Measurements from ENCODE around the gene EXOC3L1. TPM values are rescaled to one million over a fixed set of nuclear protein-coding genes. Genes with fewer than 3 reads are reported as not detected.

The EXOC3L1 gene
- total RNA-seq, 1 experiment from 2014 or later: 4.0 TPM

DNA sequence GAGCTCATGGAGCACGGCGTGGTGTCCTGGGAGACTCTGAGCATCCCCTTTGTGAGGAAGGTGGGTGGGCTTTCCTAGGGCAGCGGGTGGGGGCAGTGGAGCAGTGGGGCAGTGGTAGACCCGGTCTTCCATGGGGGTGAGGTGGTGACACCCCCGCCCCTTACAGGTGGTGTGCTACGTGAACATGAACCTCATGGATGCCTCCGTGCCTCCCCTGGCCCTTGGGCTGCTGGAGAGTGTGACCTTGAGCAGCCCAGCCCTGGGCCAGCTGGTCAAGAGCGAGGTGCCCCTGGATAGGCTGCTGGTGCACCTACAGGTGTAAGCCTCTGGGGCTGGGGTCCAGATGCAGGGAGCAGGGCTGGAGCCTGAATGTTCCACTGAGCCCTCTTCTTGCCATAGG lies 10.6 kb upstream of the EXOC3L1 start:
- peaks cover 9% of the 10 kb centered on the region for H3K4me1 Mint-ChIP-seq
- CTCF ChIA-PET: interaction anchor here (0.6 to 3.9 kb wide), 16 partner anchors 10 to 291 kb away, joined by 3 to 65 read pairs (median 9); partner anchors contain the start of genes B3GNT9, CES3, EXOC3L1 and FHOD1
- no peak for TF ChIP-seq FOXJ3 (CRISPR knock-in tag; IDR thresholded peaks at IDR 0.05; ENCODE audit: borderline replicate concordance)
- TF ChIP-seq, protein P1, sequence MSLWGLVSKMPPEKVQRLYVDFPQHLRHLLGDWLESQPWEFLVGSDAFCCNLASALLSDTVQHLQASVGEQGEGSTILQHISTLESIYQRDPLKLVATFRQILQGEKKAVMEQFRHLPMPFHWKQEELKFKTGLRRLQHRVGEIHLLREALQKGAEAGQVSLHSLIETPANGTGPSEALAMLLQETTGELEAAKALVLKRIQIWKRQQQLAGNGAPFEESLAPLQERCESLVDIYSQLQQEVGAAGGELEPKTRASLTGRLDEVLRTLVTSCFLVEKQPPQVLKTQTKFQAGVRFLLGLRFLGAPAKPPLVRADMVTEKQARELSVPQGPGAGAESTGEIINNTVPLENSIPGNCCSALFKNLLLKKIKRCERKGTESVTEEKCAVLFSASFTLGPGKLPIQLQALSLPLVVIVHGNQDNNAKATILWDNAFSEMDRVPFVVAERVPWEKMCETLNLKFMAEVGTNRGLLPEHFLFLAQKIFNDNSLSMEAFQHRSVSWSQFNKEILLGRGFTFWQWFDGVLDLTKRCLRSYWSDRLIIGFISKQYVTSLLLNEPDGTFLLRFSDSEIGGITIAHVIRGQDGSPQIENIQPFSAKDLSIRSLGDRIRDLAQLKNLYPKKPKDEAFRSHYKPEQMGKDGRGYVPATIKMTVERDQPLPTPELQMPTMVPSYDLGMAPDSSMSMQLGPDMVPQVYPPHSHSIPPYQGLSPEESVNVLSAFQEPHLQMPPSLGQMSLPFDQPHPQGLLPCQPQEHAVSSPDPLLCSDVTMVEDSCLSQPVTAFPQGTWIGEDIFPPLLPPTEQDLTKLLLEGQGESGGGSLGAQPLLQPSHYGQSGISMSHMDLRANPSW (CRISPR knock-in tag; conservative IDR thresholded peaks at IDR 0.05; ENCODE audit: low read depth): no peak
- TF ChIP-seq, protein P2, sequence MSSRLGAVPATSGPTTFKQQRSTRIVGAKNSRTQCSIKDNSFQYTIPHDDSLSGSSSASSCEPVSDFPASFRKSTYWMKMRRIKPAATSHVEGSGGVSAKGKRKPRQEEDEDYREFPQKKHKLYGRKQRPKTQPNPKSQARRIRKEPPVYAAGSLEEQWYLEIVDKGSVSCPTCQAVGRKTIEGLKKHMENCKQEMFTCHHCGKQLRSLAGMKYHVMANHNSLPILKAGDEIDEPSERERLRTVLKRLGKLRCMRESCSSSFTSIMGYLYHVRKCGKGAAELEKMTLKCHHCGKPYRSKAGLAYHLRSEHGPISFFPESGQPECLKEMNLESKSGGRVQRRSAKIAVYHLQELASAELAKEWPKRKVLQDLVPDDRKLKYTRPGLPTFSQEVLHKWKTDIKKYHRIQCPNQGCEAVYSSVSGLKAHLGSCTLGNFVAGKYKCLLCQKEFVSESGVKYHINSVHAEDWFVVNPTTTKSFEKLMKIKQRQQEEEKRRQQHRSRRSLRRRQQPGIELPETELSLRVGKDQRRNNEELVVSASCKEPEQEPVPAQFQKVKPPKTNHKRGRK (CRISPR knock-in tag; IDR thresholded peaks at IDR 0.05; ENCODE audit: borderline replicate concordance): no peak
- H3K4me3 Mint-ChIP-seq: peak overlapping the region; percentile 83
- no peak overlapping the region for H3K27ac Mint-ChIP-seq
- no peaks in the 10 kb centered on the region for H3K27me3 Mint-ChIP-seq (ENCODE audit: low read depth)
- no peaks in the 10 kb centered on the region for H3K9me3 Mint-ChIP-seq
- H3K36me3 Mint-ChIP-seq: peaks cover 19% of the 10 kb centered on the region
- ATAC-seq (no peak), DNase-seq (ENCODE audit: low spot score) (no peak)
- POLR2A ChIA-PET: interaction anchor here (0.7 kb wide), 2 partner anchors 26 to 47 kb away, joined by 3 to 4 read pairs; partner anchors contain the start of genes FHOD1 and TMEM208

DNA sequence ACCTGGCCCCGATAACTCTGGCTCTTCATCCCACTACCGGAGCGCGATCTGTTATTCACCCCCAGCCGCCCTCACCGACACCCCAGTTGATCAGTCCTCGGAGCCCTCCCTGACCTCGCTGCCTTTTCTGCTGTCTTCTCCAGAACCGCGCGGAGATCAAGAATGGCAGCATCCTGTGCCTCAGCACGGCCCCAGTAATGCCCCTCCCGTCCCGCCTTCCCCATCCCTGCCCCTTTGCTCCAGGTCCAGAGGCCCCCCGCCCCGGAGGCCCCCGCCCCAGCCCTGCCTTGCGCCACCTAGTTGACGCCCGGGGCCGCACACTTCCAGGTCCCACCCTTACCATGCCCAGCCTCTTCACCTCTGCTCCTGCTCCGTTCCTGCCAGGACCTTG lies 9.9 kb upstream of the EXOC3L1 start:
- Mint-ChIP-seq H3K27ac (peak overlapping the region; percentile 84), H3K9me3 (no peaks in the 10 kb centered on the region), H3K4me1 (peaks cover 9% of the 10 kb centered on the region), H3K4me3 (peak overlapping the region; percentile 83), H3K27me3 (ENCODE audit: low read depth) (no peaks in the 10 kb centered on the region), H3K36me3 (peaks cover 26% of the 10 kb centered on the region)
- ChIA-PET POLR2A (interaction anchor here (0.7 to 1.0 kb wide), 3 partner anchors 27 to 48 kb away, joined by 3 to 5 read pairs (median 4); partner anchors contain the start of genes FHOD1 and TMEM208), CTCF (interaction anchor here (0.6 to 3.9 kb wide), 22 partner anchors 10 to 290 kb away, joined by 3 to 65 read pairs (median 14); partner anchors contain the start of genes B3GNT9, CES3, EXOC3L1 and FHOD1)
- peak; percentile 63 for ATAC-seq
- TF ChIP-seq, protein P3, sequence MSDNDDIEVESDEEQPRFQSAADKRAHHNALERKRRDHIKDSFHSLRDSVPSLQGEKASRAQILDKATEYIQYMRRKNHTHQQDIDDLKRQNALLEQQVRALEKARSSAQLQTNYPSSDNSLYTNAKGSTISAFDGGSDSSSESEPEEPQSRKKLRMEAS (CRISPR knock-in tag; IDR thresholded peaks at IDR 0.05): no peak
- TF ChIP-seq, protein P4, sequence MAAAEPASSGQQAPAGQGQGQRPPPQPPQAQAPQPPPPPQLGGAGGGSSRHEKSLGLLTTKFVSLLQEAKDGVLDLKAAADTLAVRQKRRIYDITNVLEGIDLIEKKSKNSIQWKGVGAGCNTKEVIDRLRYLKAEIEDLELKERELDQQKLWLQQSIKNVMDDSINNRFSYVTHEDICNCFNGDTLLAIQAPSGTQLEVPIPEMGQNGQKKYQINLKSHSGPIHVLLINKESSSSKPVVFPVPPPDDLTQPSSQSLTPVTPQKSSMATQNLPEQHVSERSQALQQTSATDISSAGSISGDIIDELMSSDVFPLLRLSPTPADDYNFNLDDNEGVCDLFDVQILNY (CRISPR knock-in tag; IDR thresholded peaks at IDR 0.05): no peak
- TF ChIP-seq, protein P5, sequence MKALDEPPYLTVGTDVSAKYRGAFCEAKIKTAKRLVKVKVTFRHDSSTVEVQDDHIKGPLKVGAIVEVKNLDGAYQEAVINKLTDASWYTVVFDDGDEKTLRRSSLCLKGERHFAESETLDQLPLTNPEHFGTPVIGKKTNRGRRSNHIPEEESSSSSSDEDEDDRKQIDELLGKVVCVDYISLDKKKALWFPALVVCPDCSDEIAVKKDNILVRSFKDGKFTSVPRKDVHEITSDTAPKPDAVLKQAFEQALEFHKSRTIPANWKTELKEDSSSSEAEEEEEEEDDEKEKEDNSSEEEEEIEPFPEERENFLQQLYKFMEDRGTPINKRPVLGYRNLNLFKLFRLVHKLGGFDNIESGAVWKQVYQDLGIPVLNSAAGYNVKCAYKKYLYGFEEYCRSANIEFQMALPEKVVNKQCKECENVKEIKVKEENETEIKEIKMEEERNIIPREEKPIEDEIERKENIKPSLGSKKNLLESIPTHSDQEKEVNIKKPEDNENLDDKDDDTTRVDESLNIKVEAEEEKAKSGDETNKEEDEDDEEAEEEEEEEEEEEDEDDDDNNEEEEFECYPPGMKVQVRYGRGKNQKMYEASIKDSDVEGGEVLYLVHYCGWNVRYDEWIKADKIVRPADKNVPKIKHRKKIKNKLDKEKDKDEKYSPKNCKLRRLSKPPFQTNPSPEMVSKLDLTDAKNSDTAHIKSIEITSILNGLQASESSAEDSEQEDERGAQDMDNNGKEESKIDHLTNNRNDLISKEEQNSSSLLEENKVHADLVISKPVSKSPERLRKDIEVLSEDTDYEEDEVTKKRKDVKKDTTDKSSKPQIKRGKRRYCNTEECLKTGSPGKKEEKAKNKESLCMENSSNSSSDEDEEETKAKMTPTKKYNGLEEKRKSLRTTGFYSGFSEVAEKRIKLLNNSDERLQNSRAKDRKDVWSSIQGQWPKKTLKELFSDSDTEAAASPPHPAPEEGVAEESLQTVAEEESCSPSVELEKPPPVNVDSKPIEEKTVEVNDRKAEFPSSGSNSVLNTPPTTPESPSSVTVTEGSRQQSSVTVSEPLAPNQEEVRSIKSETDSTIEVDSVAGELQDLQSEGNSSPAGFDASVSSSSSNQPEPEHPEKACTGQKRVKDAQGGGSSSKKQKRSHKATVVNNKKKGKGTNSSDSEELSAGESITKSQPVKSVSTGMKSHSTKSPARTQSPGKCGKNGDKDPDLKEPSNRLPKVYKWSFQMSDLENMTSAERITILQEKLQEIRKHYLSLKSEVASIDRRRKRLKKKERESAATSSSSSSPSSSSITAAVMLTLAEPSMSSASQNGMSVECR (CRISPR knock-in tag; IDR thresholded peaks at IDR 0.05; ENCODE audit: borderline replicate concordance): no peak
- TF ChIP-seq, protein P6, sequence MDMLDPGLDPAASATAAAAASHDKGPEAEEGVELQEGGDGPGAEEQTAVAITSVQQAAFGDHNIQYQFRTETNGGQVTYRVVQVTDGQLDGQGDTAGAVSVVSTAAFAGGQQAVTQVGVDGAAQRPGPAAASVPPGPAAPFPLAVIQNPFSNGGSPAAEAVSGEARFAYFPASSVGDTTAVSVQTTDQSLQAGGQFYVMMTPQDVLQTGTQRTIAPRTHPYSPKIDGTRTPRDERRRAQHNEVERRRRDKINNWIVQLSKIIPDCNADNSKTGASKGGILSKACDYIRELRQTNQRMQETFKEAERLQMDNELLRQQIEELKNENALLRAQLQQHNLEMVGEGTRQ (CRISPR knock-in tag; IDR thresholded peaks at IDR 0.05): no peak
- TF ChIP-seq SOX15 (CRISPR knock-in tag; IDR thresholded peaks at IDR 0.05) (no peak), CREM (CRISPR knock-in tag; IDR thresholded peaks at IDR 0.05) (no peak), ZNF396 (CRISPR knock-in tag; IDR thresholded peaks at IDR 0.05; ENCODE audit: borderline replicate concordance) (no peak)
- TF ChIP-seq, protein P7, sequence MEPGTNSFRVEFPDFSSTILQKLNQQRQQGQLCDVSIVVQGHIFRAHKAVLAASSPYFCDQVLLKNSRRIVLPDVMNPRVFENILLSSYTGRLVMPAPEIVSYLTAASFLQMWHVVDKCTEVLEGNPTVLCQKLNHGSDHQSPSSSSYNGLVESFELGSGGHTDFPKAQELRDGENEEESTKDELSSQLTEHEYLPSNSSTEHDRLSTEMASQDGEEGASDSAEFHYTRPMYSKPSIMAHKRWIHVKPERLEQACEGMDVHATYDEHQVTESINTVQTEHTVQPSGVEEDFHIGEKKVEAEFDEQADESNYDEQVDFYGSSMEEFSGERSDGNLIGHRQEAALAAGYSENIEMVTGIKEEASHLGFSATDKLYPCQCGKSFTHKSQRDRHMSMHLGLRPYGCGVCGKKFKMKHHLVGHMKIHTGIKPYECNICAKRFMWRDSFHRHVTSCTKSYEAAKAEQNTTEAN (CRISPR knock-in tag; IDR thresholded peaks at IDR 0.05): no peak
- DNase-seq (ENCODE audit: low spot score): peak; percentile 81
